Cardiac muscle cell (in vitro differentiated cells and primary cell): ENCODE measurements around the gene ADAMTS18. TPM values are rescaled to one million over a fixed set of nuclear protein-coding genes. Genes with fewer than 3 reads are reported as not detected.

Source experiments
- DNase-seq, 2 donors: peaks; one replicate each; pipeline versions ENCODE4 v3.0.0 to v3.0.0-alpha.2; 2010 to 2017; ENCODE audit warnings: low read depth in 1 of 2, low spot score in 1 of 2
- H3K27ac ChIP-seq: fragments of 200-600 bp; sonication (generic); 2 replicates; pipeline ENCODE4 v1.5.1; 2016
- H3K27me3 ChIP-seq: fragments of 200-600 bp; sonication (generic); 2 replicates; pipeline ENCODE4 v1.6.0; 2016; ENCODE audit warnings: control low read depth
- H3K36me3 ChIP-seq: fragments of 200-600 bp; sonication (generic); 2 replicates; pipeline ENCODE4 v1.5.1; 2016; ENCODE audit warnings: control low read depth
- H3K4me1 ChIP-seq: fragments of 200-600 bp; sonication (generic); 2 replicates; pipeline ENCODE4 v1.8.1; 2017; ENCODE audit warnings: low read depth, mild to moderate bottlenecking, mixed run types
- H3K4me3 ChIP-seq: fragments of 200-600 bp; sonication (generic); 2 replicates; pipeline ENCODE4 v1.5.1; 2016; ENCODE audit warnings: mild to moderate bottlenecking
- H3K9me3 ChIP-seq: fragments of 200-600 bp; sonication (generic); 2 replicates; pipeline ENCODE4 v1.5.1; 2017; ENCODE audit warnings: low read depth, mild to moderate bottlenecking, control low read depth
- CTCF ChIP-seq: IDR thresholded peaks from 2 replicates; pipeline ENCODE4 v1.5.1; 2012; ENCODE audit warnings: low read depth, mild to moderate bottlenecking, low read length
- polyA plus RNA-seq: library from polyadenylated mRNA; unstranded; fragments of >200 nt; fragmentation: Nextera tagmentation; extraction: Ambion mirVana; gene quantifications from 2 replicates; pipeline ENCODE4 v1.2.1, GENCODE V29; 2016
- total RNA-seq: library from RNA; depleted of rRNA; stranded (reverse); fragments of >200 nt; gene quantifications from 2 replicates; pipeline ENCODE4 v1.2.3, GENCODE V29; 2016

Gene ADAMTS18
- total and polyA plus RNA-seq, 2 experiments from 2014 or later: 0.06 TPM; not detected in 1

- DNase-seq: peak in 1 of 2 donors; percentile 96
Measured at GRCh38 chr16:77298418-77299360, 136.1 kb downstream of the ADAMTS18 start.

GRCh38 chr16:77297996-77298395, 136.8 kb downstream of the ADAMTS18 start:
- no peaks in the 10 kb centered on the region for H3K4me1 ChIP-seq
- no peaks in the 10 kb centered on the region for H3K36me3 ChIP-seq
- no peaks in the 10 kb centered on the region for H3K27me3 ChIP-seq
- no peak overlapping the region for H3K4me3 ChIP-seq
- no peak for TF ChIP-seq CTCF
- peak in 1 of 2 donors; percentile 28 for DNase-seq
- H3K27ac ChIP-seq: no peak overlapping the region
- H3K9me3 ChIP-seq: no peaks in the 10 kb centered on the region

More at GRCh38 chr16:77298418-77299360, 136.1 kb downstream of the ADAMTS18 start:
- H3K4me1 ChIP-seq: no peaks in the 10 kb centered on the region
- H3K9me3 ChIP-seq: no peaks in the 10 kb centered on the region
- H3K27ac ChIP-seq: no peak overlapping the region
- TF ChIP-seq CTCF: no peak
- no peaks in the 10 kb centered on the region for H3K36me3 ChIP-seq
- H3K27me3 ChIP-seq: no peaks in the 10 kb centered on the region
- no peak overlapping the region for H3K4me3 ChIP-seq

- Histone ChIP-seq H3K36me3 (no peaks in the 10 kb centered on the region), H3K9me3 (no peaks in the 10 kb centered on the region), H3K27ac (no peak overlapping the region), H3K27me3 (no peaks in the 10 kb centered on the region), H3K4me3 (no peak overlapping the region), H3K4me1 (no peaks in the 10 kb centered on the region)
- DNase-seq: no peak
- TF ChIP-seq CTCF: no peak
Measured at GRCh38 chr16:77295896-77296295, 138.9 kb downstream of the ADAMTS18 start.

GRCh38 chr16:77290451-77291115, 144.3 kb downstream of the ADAMTS18 start:
- Histone ChIP-seq H3K4me3 (no peak overlapping the region), H3K4me1 (peaks cover 9% of the 10 kb centered on the region), H3K27me3 (no peaks in the 10 kb centered on the region), H3K9me3 (no peaks in the 10 kb centered on the region), H3K27ac (no peak overlapping the region), H3K36me3 (no peaks in the 10 kb centered on the region)
- TF ChIP-seq CTCF: no peak
- DNase-seq: peak in 1 of 2 donors; percentile 60

- Histone ChIP-seq H3K4me3 (no peak overlapping the region), H3K36me3 (no peaks in the 10 kb centered on the region), H3K9me3 (no peaks in the 10 kb centered on the region), H3K27me3 (no peaks in the 10 kb centered on the region), H3K27ac (no peak overlapping the region), H3K4me1 (peaks cover 9% of the 10 kb centered on the region)
- no peak for TF ChIP-seq CTCF
- peak; percentile 47 to 77 for DNase-seq
Measured at GRCh38 chr16:77289331-77289809, 145.5 kb downstream of the ADAMTS18 start.
